Myocyte (in vitro differentiated cells): ENCODE results near the gene BRD9. TPM values are rescaled to one million over a fixed set of nuclear protein-coding genes. Genes with fewer than 3 reads are reported as not detected.
"Not testable (repeated sequence)": the region's sequence is repeated elsewhere in the genome, so short reads cannot be mapped to it uniquely, and the experiment has no call there.

Source experiments
- DNase-seq: peaks from one replicate; pipeline ENCODE4 v3.0.0-alpha.2; 2012; ENCODE audit warnings: low read depth
- polyA plus RNA-seq: library from polyadenylated mRNA; unstranded; fragments of >200 nt; gene quantifications from one replicate; pipeline ENCODE4 v1.2.1, GENCODE V29; 2012; ENCODE audit warnings: missing spikeins
- total RNA-seq: library from RNA; depleted of rRNA; stranded (reverse); fragments of >200 nt; gene quantifications from 2 replicates; pipeline ENCODE4 v1.2.3, GENCODE V29; 2014

Gene BRD9
- 29.2 and 30.9 TPM in 2 replicates for total RNA-seq
- 28.7 TPM for polyA plus RNA-seq

- DNase-seq = peak; percentile 79
These were observed at the start of gene BRD9, which contains the start of gene TRIP13 for GRCh38 chr5:892394-893136. Gene BRD9 (minus strand): TSS chr5:892801. CDS start chr5:892657, 144 bp downstream. Gene TRIP13 (plus strand): TSS chr5:892884. CDS start chr5:892999, 115 bp downstream.

GRCh38 chr5:940741-941140 lies 48.1 kb upstream of the BRD9 start:
- not testable (repeated sequence) for DNase-seq

- no peak for DNase-seq
These were observed 46.8 kb upstream of the BRD9 start for GRCh38 chr5:939368-939767.

GRCh38 chr5:937151-937924 lies 44.7 kb upstream of the BRD9 start:
- no peak for DNase-seq

GRCh38 chr5:936149-937144 lies 43.8 kb upstream of the BRD9 start:
- no peak for DNase-seq

- DNase-seq = no peak
These were observed 43.0 kb upstream of the BRD9 start for GRCh38 chr5:935510-936084.

GRCh38 chr5:934381-934967 lies 41.9 kb upstream of the BRD9 start:
- DNase-seq = not testable (repeated sequence)

GRCh38 chr5:933951-934350 lies 41.4 kb upstream of the BRD9 start:
- DNase-seq = not testable (repeated sequence)

- no peak for DNase-seq
These were observed 40.8 kb upstream of the BRD9 start for GRCh38 chr5:933251-933861.

- peak; percentile 81 for DNase-seq
These were observed 40.1 kb upstream of the BRD9 start for GRCh38 chr5:932628-933250.

- DNase-seq = no peak
These were observed 39.6 kb upstream of the BRD9 start for GRCh38 chr5:932151-932627.

- DNase-seq = no peak
These were observed 39.1 kb upstream of the BRD9 start for GRCh38 chr5:931570-932145.

- no peak for DNase-seq
These were observed 38.3 kb upstream of the BRD9 start for GRCh38 chr5:930866-931265.

- DNase-seq = no peak
These were observed 37.0 kb upstream of the BRD9 start for GRCh38 chr5:929596-929995.

GRCh38 chr5:929182-929581 lies 36.6 kb upstream of the BRD9 start:
- DNase-seq = not testable (repeated sequence)

- DNase-seq = no peak
These were observed 34.8 kb upstream of the BRD9 start for GRCh38 chr5:927172-928015.

- DNase-seq = no peak
These were observed 34.0 kb upstream of the BRD9 start for GRCh38 chr5:926417-927171.
